GM12878 (cell line): Measurements from ENCODE around the gene EDNRA. TPM values are rescaled to one million over a fixed set of nuclear protein-coding genes. Genes with fewer than 3 reads are reported as not detected.

Experiments
- CREM ChIP-seq: IDR thresholded peaks from 2 replicates; pipeline ENCODE4 v1.6.1; 2014; ENCODE audit warnings: antibody characterized with exemption, low read depth
- CUX1 ChIP-seq: IDR thresholded peaks from 2 replicates; pipeline ENCODE4 v1.6.1; 2012; ENCODE audit warnings: improper control_type of control experiment, low read depth, low read length; ENCODE audit not compliant: insufficient replicate concordance
- DPF2 ChIP-seq: fragments of 450-650 bp; IDR thresholded peaks from 2 replicates; pipeline ENCODE4 v1.6.1; 2017; ENCODE audit warnings: mild to moderate bottlenecking
- HDGF ChIP-seq: fragments of 450-650 bp; IDR thresholded peaks from 2 replicates; pipeline ENCODE4 v1.6.1; 2016; ENCODE audit warnings: antibody characterized with exemption
- IRF3 ChIP-seq: fragments of 450-650 bp; IDR thresholded peaks from 2 replicates; pipeline ENCODE4 v1.6.1; 2014; ENCODE audit warnings: mild to moderate bottlenecking
- NFXL1 ChIP-seq: fragments of 450-650 bp; IDR thresholded peaks from 2 replicates; pipeline ENCODE4 v1.6.1; 2017; ENCODE audit warnings: antibody characterized with exemption, mild to moderate bottlenecking, borderline replicate concordance
- PBX3 ChIP-seq: IDR thresholded peaks from 2 replicates; pipeline ENCODE4 v1.6.1; 2011; ENCODE audit warnings: mild to moderate bottlenecking, low read depth, low read length, moderate library complexity; ENCODE audit not compliant: insufficient replicate concordance
- POU2F2 ChIP-seq: IDR thresholded peaks from 3 replicates; pipeline ENCODE4 v1.6.1; 2011; ENCODE audit warnings: low read depth, mild to moderate bottlenecking, low read length, borderline replicate concordance
- SIX5 ChIP-seq: IDR thresholded peaks from 2 replicates; pipeline ENCODE4 v1.6.1; 2011; ENCODE audit warnings: mild to moderate bottlenecking, low read depth, low read length, moderate library complexity; ENCODE audit not compliant: severe bottlenecking
- SUPT20H ChIP-seq: IDR thresholded peaks from 2 replicates; pipeline ENCODE4 v1.6.1; 2011; ENCODE audit warnings: low read depth, mild to moderate bottlenecking, low read length, moderate library complexity, borderline replicate concordance; ENCODE audit not compliant: control insufficient read depth
- polyA plus RNA-seq, 11 experiments: library from polyadenylated mRNA; depleted of rRNA in 4 of 11; unstranded in 6 of 11; stranded (reverse) in 5 of 11; fragments of >200 nt; fragmentation: Nextera tagmentation in 4 of 11; fragmentation: Illumina TruSeq in 1 of 11; extraction: Ambion mirVana in 4 of 11; extraction: Trizol in 1 of 11; gene quantifications; 1 replicate in 1 of 11; 2 replicates in 10 of 11; pipeline versions ENCODE4 v1.2.1 to v1.2.3, GENCODE V29; 2011 to 2016; ENCODE audit warnings: inconsistent platforms in 2 of 11, missing spikeins in 2 of 11, low read depth in 1 of 11
- total RNA-seq, 4 experiments: library from RNA; depleted of rRNA in 3 of 4; stranded (reverse); fragments of >200 nt in 3 of 4; fragmentation: Illumina TruSeq in 1 of 4; extraction: Trizol in 1 of 4; gene quantifications; 2 replicates each; pipeline versions ENCODE4 v1.2.1 to v1.2.3, GENCODE V29; 2013 to 2021

The EDNRA gene
- total and polyA plus RNA-seq, 10 of the 15 experiments (the other 5 are each of a cell fraction or from before 2014, with no cell fraction given) = 0.01 to 0.32 (median 0.13) TPM

- TF ChIP-seq CUX1 (no peak), PBX3 (no peak), NFXL1 (no peak), HDGF (no peak), SIX5 (no peak), SUPT20H (no peak), DPF2 (no peak), POU2F2 (no peak), IRF3 (no peak), CREM (no peak)
- TF ChIP-seq, all 136 proteins: peak for 0
These were observed 103.0 kb downstream of the EDNRA start (continued) for GRCh38 chr4:147583876-147584275.
